H1 (cell line): ENCODE measurements around the gene ZNF652. TPM values are rescaled to one million over a fixed set of nuclear protein-coding genes. Genes with fewer than 3 reads are reported as not detected.

Experiments
- GTF2F1 ChIP-seq: IDR thresholded peaks from 2 replicates; pipeline ENCODE4 v1.6.1; 2012; ENCODE audit warnings: low read depth, low read length, improper control_type of control experiment, borderline replicate concordance
- JUN ChIP-seq: IDR thresholded peaks from 2 replicates; pipeline ENCODE4 v1.6.1; 2011; ENCODE audit warnings: low read depth, mild to moderate bottlenecking, improper control_type of control experiment, low read length
- RFX5 ChIP-seq: IDR thresholded peaks from 2 replicates; pipeline ENCODE4 v1.6.1; 2011; ENCODE audit warnings: low read depth, low read length, improper control_type of control experiment, borderline replicate concordance
- SP2 ChIP-seq: IDR thresholded peaks from 2 replicates; pipeline ENCODE4 v1.6.1; 2012; ENCODE audit warnings: mild to moderate bottlenecking, low read length, inconsistent platforms
- SRF ChIP-seq: IDR thresholded peaks from 2 replicates; pipeline ENCODE4 v1.6.1; 2011; ENCODE audit warnings: mild to moderate bottlenecking, low read depth, low read length, moderate library complexity
- TAF7 ChIP-seq: optimal IDR thresholded peaks from 2 replicates; pipeline ENCODE3; 2011; ENCODE audit warnings: low read depth, mild to moderate bottlenecking, inconsistent platforms, low read length, moderate library complexity, borderline replicate concordance
- TBP ChIP-seq: IDR thresholded peaks from 2 replicates; pipeline ENCODE4 v1.6.1; 2011; ENCODE audit warnings: low read depth, low read length, improper control_type of control experiment
- polyA plus RNA-seq, 7 experiments: library from polyadenylated mRNA; depleted of rRNA in 3 of 7; stranded (reverse) in 5 of 7; unstranded in 2 of 7; fragments of >200 nt in 5 of 7; fragments of 200-250 nt in 2 of 7; gene quantifications; 1 replicate in 5 of 7; 2 replicates in 1 of 7; 4 replicates in 1 of 7; pipeline versions ENCODE4 v1.2.1 to v1.2.3, GENCODE V29; 2011 to 2013; ENCODE audit warnings: missing spikeins in 2 of 7, mixed read lengths in 2 of 7
- total RNA-seq: library from RNA; stranded (reverse); fragmentation: NEBNext Ultra II Directional; extraction: Animal tissue kit (Norgen Biotek cat#: 25700); gene quantifications from 2 replicates; pipeline ENCODE4 v1.2.1, GENCODE V29; 2021

ZNF652 gene
- total and polyA plus RNA-seq, 2 of the 8 experiments (the other 6 are each of a cell fraction or from before 2014, with no cell fraction given) = 13.5 to 39.6 TPM

- no peak for TF ChIP-seq RFX5
- TF ChIP-seq TBP = no peak
- no peak for TF ChIP-seq TAF7
- TF ChIP-seq JUN = no peak
- no peak for TF ChIP-seq SP2
- TF ChIP-seq SRF = no peak
- TF ChIP-seq GTF2F1 = no peak
Measured at GRCh38 chr17:49403514-49404289, 41.7 kb upstream of the ZNF652 start (continued).
